NCI-H526 (cell line): ENCODE results near the gene PNPT1.
A peak's percentile ranks its signal among the peaks of the same experiment; 100 is the strongest.
"Not testable (repeated sequence)": the region's sequence is repeated elsewhere in the genome, so short reads cannot be mapped to it uniquely, and the experiment has no call there.

Source experiments
- DNase-seq, 2 experiments: peaks; one replicate each; lab custom pipeline; 2025; lab: John Stamatoyannopoulos, UW

PNPT1 gene

GRCh38 chr2:55693181-55694125, at the start of gene PNPT1:
Gene PNPT1, minus strand, starts transcription at chr2:55693844. Its CDS starts 21 bp downstream, at chr2:55693823.
- DNase-seq, result peak; percentile 90 to 97

- DNase-seq, result no peak
These were observed 49.4 kb upstream of the PNPT1 start for GRCh38 chr2:55742996-55743395.

GRCh38 chr2:55736019-55736536, 42.4 kb upstream of the PNPT1 start:
- not testable (repeated sequence) for DNase-seq

GRCh38 chr2:55734726-55735125, 41.1 kb upstream of the PNPT1 start:
- no peak for DNase-seq

- DNase-seq, result no peak
These were observed 39.7 kb upstream of the PNPT1 start for GRCh38 chr2:55733335-55733734.

GRCh38 chr2:55732854-55733253, 39.2 kb upstream of the PNPT1 start:
- no peak for DNase-seq

- DNase-seq, result no peak
These were observed 35.6 kb upstream of the PNPT1 start for GRCh38 chr2:55729136-55729685.

GRCh38 chr2:55721596-55722215, 28.1 kb upstream of the PNPT1 start:
- DNase-seq, result peak in 1 of 2 experiments; percentile 27

- no peak for DNase-seq
These were observed 26.8 kb upstream of the PNPT1 start for GRCh38 chr2:55720417-55720816.

- no peak for DNase-seq
These were observed 26.2 kb upstream of the PNPT1 start for GRCh38 chr2:55719852-55720251.

- peak; percentile 16 to 88 for DNase-seq
These were observed 24.7 kb upstream of the PNPT1 start for GRCh38 chr2:55718165-55719008.

GRCh38 chr2:55715626-55716025, 22.0 kb upstream of the PNPT1 start:
- DNase-seq, result no peak

- DNase-seq, result not testable (repeated sequence)
These were observed 21.5 kb upstream of the PNPT1 start for GRCh38 chr2:55715178-55715577.

- no peak for DNase-seq
These were observed 18.9 kb upstream of the PNPT1 start for GRCh38 chr2:55712477-55713060.

- no peak for DNase-seq
These were observed 16.4 kb upstream of the PNPT1 start for GRCh38 chr2:55710025-55710424.

- no peak for DNase-seq
These were observed 14.1 kb upstream of the PNPT1 start for GRCh38 chr2:55707751-55708150.

GRCh38 chr2:55706258-55706657, 12.6 kb upstream of the PNPT1 start:
- DNase-seq, result not testable (repeated sequence)

GRCh38 chr2:55705027-55705653, 11.5 kb upstream of the PNPT1 start:
- DNase-seq, result no peak

- DNase-seq, result no peak
These were observed 9.7 kb upstream of the PNPT1 start for GRCh38 chr2:55703350-55703749.

GRCh38 chr2:55692740-55693139, 904 bp downstream of the PNPT1 start:
- not testable (repeated sequence) for DNase-seq

GRCh38 chr2:55672630-55673029, 21.0 kb downstream of the PNPT1 start:
- no peak for DNase-seq
